BE2C (cell line): ENCODE results near the gene AGTPBP1.

Experiments used
- DNase-seq: peaks from one replicate; pipeline ENCODE4 v3.0.0-alpha.2; 2020
- H3K27me3 ChIP-seq: fragments of 250-450 bp; sonication (Bioruptor Pico); 2 replicates; pipeline ENCODE4 v1.5.1; 2020; ENCODE audit warnings: mild to moderate bottlenecking
- H3K36me3 ChIP-seq: fragments of 250-450 bp; sonication (Bioruptor Pico); 2 replicates; pipeline ENCODE4 v1.5.1; 2020; ENCODE audit warnings: mild to moderate bottlenecking
- H3K4me1 ChIP-seq: fragments of 250-450 bp; sonication (Bioruptor Pico); 2 replicates; pipeline ENCODE4 v1.5.1; 2020
- H3K4me3 ChIP-seq: 2 replicates; pipeline ENCODE4 v1.5.1; 2011; ENCODE audit warnings: low read depth, low read length
- H3K9me3 ChIP-seq: fragments of 250-450 bp; sonication (Bioruptor Pico); 2 replicates; pipeline ENCODE4 v1.5.1; 2020
- TF ChIP-seq, protein P1 (sequence below): IDR thresholded peaks from 2 replicates; pipeline ENCODE4 v1.5.1; 2012; ENCODE audit warnings: mild to moderate bottlenecking, low read depth, low read length

AGTPBP1 gene

DNA sequence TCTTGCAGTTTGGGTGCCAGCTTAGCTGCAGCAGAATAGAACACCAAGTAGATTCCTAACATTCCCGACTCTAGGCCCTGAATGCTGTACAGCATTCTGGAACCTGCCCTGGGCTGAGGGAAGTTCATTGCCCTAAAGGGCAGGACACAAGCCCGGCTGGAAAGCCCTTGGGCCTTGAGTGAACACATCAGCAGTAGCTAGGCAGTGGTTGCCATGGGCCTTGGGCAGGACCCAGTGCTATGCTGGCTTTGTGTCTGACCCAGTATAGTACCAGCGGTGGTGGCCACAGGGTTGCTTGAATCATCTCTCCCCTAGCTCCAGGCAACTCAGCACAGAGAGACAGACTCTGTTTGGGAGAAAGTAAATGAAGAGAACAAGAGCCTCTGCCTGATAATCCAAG lies 137.8 kb downstream of the AGTPBP1 start:
- Histone ChIP-seq H3K9me3 (no peaks in the 10 kb centered on the region; the same call in 1 of the 2 replicates), H3K36me3 (no peaks in the 10 kb centered on the region), H3K27me3 (no peaks in the 10 kb centered on the region), H3K4me3 (no peak overlapping the region), H3K4me1 (peaks cover 5% of the 10 kb centered on the region)
- no peak for DNase-seq
- TF ChIP-seq, protein P1, sequence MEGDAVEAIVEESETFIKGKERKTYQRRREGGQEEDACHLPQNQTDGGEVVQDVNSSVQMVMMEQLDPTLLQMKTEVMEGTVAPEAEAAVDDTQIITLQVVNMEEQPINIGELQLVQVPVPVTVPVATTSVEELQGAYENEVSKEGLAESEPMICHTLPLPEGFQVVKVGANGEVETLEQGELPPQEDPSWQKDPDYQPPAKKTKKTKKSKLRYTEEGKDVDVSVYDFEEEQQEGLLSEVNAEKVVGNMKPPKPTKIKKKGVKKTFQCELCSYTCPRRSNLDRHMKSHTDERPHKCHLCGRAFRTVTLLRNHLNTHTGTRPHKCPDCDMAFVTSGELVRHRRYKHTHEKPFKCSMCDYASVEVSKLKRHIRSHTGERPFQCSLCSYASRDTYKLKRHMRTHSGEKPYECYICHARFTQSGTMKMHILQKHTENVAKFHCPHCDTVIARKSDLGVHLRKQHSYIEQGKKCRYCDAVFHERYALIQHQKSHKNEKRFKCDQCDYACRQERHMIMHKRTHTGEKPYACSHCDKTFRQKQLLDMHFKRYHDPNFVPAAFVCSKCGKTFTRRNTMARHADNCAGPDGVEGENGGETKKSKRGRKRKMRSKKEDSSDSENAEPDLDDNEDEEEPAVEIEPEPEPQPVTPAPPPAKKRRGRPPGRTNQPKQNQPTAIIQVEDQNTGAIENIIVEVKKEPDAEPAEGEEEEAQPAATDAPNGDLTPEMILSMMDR = no peak

- H3K36me3 ChIP-seq = no peaks in the 10 kb centered on the region
- no peak overlapping the region for H3K4me3 ChIP-seq
- TF ChIP-seq, protein P1 = no peak
- no peaks in the 10 kb centered on the region for H3K27me3 ChIP-seq
- H3K9me3 ChIP-seq = no peaks in the 10 kb centered on the region; the same call in 1 of the 2 replicates
- DNase-seq = no peak
- H3K4me1 ChIP-seq = peaks cover 5% of the 10 kb centered on the region
Measured at GRCh38 chr9:85602742-85603141, 139.0 kb downstream of the AGTPBP1 start.

GRCh38 chr9:85600675-85601263 lies 141.0 kb downstream of the AGTPBP1 start:
- H3K9me3 ChIP-seq = no peaks in the 10 kb centered on the region; the same call in 1 of the 2 replicates
- peak; percentile 69 for DNase-seq
- TF ChIP-seq, protein P1 = no peak
- no peak overlapping the region for H3K4me3 ChIP-seq
- no peaks in the 10 kb centered on the region for H3K36me3 ChIP-seq
- H3K27me3 ChIP-seq = no peaks in the 10 kb centered on the region
- H3K4me1 ChIP-seq = peaks cover 5% of the 10 kb centered on the region

DNA sequence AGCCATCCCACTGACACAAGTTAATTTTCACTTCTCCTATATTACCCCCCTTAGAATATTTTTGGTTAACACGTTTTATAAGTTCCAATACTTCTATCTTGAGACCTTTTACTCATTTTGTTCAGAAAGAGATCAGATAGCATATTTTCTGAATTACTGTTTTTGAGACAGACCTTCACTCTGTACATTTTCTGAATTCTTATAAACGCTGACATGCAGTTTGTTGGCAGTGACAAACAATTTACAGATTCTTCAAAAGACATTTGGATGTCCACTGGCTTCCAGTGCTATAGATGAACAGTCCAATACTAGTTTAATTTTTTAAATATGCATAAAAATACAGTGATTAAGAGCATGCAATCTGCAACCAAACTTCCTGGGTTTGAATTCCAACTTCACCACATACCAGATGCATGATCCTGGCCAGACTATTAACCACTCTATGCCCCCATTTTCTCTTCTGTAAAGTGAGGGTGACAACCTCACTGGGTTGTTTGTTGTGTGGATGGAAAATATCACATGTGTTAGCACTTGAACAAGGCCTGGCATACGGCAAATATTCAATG lies 142.1 kb downstream of the AGTPBP1 start:
- H3K36me3 ChIP-seq = no peaks in the 10 kb centered on the region
- H3K4me1 ChIP-seq = peaks cover 5% of the 10 kb centered on the region
- H3K9me3 ChIP-seq = no peaks in the 10 kb centered on the region; the same call in 1 of the 2 replicates
- no peaks in the 10 kb centered on the region for H3K27me3 ChIP-seq
- H3K4me3 ChIP-seq = no peak overlapping the region
- TF ChIP-seq, protein P1 = no peak
- no peak for DNase-seq

- no peaks in the 10 kb centered on the region for H3K9me3 ChIP-seq
- DNase-seq = no peak
- H3K4me1 ChIP-seq = no peaks in the 10 kb centered on the region
- no peaks in the 10 kb centered on the region for H3K36me3 ChIP-seq
- no peak overlapping the region for H3K4me3 ChIP-seq
- no peaks in the 10 kb centered on the region for H3K27me3 ChIP-seq
- TF ChIP-seq, protein P1 = no peak
Measured at GRCh38 chr9:85594316-85594715, 147.4 kb downstream of the AGTPBP1 start.

- H3K27me3 ChIP-seq = no peaks in the 10 kb centered on the region
- no peaks in the 10 kb centered on the region for H3K4me1 ChIP-seq
- H3K36me3 ChIP-seq = no peaks in the 10 kb centered on the region
- no peak for DNase-seq
- no peaks in the 10 kb centered on the region for H3K9me3 ChIP-seq
- H3K4me3 ChIP-seq = no peak overlapping the region
- TF ChIP-seq, protein P1 = no peak
Measured at GRCh38 chr9:85586684-85587083, 155.1 kb downstream of the AGTPBP1 start.
